ENCODE data around the gene GGA1.

Gene GGA1

DNA sequence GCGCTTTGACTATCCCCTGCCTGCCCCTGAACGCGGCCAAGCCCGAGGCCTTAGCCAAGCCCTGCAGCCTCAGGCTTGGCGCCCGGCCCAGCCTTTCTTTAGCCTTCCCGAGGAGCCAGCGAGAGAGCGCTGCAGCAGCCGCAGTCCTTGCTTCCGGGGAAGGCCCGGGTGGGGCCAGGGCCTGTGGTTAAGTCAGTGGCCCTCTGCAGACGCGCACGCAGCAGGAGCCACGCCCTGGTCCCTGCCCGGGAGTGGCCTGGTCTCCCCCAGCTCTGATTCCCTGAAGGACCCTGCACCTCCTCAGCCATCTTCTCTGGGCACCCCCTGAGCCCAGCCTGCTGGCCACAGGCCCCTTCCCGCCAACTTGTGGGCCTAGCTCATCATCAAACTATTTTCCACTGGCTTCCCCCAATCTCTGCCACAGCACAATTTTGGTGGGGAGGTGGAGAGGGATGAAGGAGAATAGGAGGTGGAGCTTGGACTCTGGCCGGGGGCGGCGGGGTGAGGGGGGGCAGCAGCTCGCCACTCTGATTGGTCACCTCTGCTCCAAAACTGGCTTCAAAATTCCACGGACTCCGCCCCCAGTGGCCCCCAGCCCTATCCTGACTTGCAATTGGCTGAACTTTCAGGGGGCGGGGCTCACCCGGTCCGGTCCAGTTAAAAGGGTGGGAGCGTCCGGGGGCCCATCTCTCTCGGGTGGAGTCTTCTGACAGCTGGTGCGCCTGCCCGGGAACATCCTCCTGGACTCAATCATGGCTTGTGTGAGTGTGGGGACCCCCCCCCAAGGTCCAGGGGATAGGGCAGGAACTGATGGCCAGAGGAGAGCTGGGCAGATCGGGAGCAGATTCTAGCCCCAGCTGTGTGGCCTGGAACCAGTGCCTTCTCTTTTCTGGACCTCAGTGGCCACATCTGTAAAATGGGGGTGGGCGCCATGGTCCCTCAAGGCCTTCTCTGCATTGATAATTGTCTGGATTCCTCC is 66.6 kb downstream of the GGA1 start, which contains the start of gene LGALS1:
LGALS1 (plus strand) TSS at position 686 of the 979 bp plus-strand sequence; CDS start at position 753, 67 bp downstream.
- peak; percentile 97 for DNase-seq (ENCODE audit: low read depth)

DNA sequence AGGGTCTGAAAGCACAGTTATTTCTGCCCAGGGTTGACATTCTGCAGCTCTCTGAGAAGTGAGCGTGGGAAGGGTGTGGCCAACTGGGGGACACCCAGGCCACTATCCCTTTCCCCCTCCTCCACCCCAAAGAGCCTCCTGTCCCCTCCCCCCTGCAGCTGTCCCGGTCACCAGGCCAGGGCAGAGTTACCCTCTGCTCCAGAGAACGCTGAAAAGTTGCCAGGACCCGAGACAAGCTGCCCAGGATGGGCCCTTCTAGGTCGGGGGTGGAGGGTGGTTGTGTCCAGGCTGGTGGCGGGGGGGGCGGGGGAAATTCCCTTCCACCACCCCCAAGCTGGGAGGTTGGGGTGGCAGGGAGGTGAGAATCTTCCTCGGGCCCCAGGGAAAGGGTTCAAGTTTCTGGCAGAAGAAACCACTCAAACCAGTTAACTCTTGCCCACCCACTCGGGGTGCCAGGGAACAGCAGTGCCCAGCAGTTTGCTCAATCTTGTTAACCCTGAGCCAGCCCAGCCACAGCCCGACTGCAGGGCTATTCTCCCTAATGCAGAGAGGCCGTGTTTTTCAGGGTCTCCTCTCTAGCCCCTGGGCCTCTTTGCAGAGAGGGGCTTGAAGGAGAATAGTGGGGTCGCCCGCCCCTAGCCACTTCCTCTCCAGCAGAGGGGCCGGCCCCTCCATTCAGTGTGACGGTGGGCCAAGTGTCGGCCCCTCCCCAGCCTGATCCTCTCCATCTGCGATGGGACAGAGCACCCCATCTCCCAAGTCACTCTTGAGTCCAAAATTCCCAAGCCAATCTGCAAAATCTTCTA is 67.5 kb downstream of the GGA1 start:
- no peak for DNase-seq (ENCODE audit: low read depth)

DNA sequence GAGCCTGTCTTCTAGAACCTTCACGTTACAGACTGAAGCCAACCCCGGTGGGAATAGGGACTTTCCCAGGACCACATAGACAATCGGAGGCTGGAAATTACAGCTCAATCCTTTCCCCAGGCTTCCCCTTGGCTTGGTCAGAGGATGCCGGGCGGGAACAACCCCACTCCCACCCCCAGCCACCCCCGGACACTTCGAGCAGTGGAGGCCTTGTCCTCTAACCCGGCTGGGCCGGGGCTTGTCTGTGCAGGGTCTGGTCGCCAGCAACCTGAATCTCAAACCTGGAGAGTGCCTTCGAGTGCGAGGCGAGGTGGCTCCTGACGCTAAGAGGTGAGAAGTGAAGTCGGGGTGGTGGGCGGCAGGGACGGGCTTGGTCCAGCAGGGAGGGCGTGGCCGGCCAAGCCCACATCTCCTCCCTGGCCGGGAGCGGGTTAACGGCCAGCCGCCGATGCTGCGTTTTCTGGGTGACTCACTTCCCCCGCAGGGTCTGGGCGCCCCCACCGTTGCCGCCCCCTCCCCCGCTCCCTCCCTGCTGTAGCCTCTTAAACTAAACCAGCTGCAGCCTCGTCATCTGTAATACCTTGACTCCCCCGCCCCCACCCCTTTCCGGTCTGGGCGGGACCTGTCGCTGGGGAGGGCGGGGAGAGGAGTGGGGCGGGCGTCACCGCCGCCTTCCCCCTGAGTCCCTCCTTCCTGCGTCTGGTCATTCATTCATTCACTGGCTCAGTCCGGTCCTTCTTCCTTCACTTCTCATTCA is 68.3 kb downstream of the GGA1 start:
- DNase-seq (ENCODE audit: low read depth): peak; percentile 97

DNA sequence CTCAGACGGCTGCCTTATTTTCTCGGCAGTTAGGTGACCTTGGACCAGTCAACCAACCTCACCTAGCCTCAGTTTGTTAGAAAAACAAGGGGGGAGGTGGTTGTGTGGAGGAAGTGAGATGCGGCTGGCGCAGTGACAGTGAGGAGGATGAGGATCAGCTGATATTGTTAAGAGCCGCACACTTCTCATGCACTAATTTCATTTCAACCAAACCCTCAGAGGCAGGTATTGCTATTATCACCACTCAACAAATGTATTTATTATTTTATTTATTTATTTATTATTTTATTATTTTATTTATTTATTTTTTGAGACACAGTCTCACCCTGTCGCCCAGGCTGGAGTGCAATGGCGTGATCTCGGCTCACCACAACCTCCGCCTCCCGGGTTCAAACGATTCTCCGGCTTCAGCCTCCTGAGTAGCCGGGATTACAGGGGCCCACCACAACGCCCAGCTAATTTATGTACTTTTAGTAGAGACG is 68.9 kb downstream of the GGA1 start:
- no peak for DNase-seq (ENCODE audit: low read depth)

DNA sequence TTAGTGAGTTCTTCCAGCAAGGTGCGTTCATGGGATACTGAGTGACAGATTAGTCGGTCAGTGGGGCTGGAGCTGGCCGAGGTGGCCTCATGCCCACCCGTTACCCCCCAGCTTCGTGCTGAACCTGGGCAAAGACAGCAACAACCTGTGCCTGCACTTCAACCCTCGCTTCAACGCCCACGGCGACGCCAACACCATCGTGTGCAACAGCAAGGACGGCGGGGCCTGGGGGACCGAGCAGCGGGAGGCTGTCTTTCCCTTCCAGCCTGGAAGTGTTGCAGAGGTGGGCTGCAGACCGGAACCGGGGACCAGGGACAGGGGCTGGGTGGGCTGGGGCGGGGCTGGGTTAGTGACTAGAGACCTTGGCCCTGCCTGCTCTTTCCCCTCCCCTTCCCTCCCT is 69.7 kb downstream of the GGA1 start:
- DNase-seq (ENCODE audit: low read depth): no peak

DNA sequence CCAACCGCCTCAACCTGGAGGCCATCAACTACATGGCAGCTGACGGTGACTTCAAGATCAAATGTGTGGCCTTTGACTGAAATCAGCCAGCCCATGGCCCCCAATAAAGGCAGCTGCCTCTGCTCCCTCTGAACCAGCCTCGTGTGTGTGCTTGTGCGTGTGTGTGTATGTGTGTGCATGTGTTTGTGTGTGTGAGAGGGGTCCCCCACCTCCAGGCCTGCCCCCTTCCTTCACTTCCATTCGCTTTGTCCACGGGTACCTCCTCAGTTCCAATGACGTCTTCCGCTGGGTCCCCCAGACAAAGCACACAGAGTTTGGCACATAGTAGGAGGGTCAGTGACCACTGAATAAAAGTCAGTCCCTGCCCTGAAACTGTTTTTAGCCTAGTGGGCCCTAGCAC is 71.0 kb downstream of the GGA1 start:
- DNase-seq (ENCODE audit: low read depth): no peak

DNA sequence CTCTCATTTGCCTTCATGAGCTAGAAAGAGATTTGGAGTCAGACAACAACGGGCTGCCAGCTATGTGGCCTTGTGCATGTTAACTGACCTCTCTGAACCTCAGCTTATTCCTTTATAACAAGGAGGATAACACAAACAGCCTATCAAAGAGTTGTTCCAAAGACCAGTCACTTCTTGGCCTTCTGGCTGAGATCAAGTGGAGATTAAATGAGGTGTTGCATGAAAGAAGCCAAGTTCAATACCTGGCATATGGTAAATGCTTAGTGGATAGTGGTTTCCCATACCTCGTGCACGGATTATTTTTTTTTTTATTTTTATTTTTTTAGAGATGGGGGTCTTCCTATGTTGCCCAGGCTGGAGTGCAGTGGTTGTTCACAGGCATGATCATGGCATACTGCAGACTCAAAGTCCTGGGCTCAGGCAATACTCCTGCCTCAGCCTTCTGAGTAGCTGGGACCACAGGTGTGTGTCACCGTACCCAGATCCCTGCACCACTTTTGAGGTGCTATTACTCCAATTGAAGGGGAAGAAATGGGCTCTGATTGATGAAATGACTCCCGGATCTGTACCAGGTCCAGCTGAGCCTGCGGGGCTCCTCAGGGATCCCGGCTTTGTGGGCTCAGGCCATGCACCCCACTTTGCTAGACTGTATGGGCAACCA is 71.7 kb downstream of the GGA1 start:
- DNase-seq (ENCODE audit: low read depth): no peak

DNA sequence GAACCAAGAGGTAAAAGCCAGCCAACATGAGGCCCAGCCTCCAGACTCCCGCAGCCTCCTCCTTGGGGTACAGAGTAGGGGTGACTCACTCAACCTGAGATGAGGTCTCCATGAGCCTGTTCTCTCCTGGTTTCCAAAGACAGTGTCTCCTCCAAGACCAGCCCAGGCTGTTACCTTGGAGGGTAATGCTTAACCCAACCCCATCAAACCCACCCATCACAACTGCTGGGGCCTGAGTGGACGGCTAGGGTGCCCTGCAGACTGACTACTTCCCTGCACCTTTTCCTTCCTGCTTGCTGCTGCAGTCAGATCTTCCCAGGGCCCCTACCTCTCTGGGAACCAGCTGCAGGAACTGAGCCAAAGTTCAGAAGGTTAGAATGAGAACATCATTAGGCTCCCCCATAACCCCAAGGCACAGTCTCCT is 72.4 kb downstream of the GGA1 start:
- no peak for DNase-seq (ENCODE audit: low read depth)

DNA sequence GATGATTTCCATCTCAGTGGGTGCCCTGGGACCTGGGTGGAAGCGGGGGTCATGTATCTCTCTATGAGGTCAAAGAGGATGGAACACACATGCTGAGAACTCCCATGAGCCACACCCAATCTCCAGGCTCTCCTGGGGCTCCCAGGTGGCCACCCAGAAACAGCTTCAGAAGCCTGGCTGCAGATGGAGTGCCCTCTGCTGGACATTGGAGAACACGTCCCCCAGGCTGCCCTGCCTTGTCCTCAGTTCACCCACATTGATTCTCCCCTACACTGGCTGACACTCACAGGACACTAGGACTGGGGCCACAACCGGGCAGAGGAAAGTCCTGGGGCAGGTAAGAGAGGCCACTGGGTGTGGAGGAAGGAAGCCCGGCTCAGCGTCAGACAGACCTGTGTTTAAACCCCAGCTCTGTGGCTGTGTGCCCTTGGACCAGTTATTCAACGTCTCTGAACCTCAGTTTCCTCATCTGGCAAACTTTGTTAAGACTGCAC is 73.0 kb downstream of the GGA1 start:
- peak; percentile 67 for DNase-seq (ENCODE audit: low read depth)
